ENCODE data around the gene HTD2. TPM values are rescaled to one million over a fixed set of nuclear protein-coding genes. Genes with fewer than 3 reads are reported as not detected.
"Not testable (repeated sequence)": the region's sequence is repeated elsewhere in the genome, so short reads cannot be mapped to it uniquely, and the experiment has no call there.

Gene HTD2
- polyA plus RNA-seq (2014; cell fraction: cytosol; rRNA removed): 20.5 and 22.1 TPM in 2 replicates
- polyA plus RNA-seq (2014; cell fraction: nucleus; rRNA removed): 6.5 and 11.0 TPM in 2 replicates

DNA sequence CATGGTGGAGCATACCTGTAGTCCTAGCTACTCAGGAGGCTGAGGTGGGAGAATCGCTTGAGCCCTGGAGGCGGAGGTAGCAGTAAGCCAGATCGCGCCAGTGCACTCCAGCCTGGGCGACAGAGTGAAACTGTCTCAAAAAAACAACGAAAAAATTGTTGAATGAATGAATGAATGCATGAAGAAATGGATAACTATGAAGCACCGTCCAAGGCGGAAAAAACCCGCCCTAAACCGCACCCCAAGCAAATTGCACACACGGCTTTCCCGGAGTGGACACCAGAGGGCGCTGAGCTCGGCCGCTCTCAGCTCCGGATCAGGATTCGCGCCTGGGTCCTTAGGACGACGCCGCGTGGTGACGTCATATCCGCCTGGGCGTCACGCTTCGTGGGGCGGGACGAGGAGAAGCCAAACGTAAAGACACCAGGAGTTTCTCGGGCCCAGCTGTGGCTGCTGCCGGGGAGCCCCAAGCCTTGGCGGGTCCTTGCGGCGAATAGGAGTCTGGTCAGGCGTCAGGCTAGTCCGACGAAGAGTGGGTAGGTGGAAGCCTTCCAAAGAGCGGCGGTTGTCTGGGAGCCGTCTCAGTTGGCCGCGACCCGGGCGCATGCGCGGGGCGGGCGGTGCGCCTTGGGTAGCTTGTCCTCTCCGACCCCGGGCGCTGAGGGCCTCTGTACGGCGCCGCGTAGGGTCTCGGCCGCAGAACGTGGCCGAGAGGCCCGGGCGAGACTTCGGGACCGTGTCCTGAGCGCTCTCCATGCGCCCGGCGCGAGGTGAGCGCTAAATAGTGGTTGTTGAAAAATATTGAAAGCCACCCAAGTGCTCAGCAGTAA, at the start of gene HTD2, which contains the start of gene RPP14:
HTD2 (plus strand) TSS at position 639 of the 830 bp plus-strand sequence. CDS start 11,094 bp downstream, outside the sequence.
RPP14 (plus strand) TSS at position 364 of the 830 bp plus-strand sequence. CDS start 4,085 bp downstream, outside the sequence.
- peak; percentile 95 for DNase-seq (ENCODE audit: low spot score)

- DNase-seq (ENCODE audit: low spot score): no peak
These were observed 47.8 kb upstream of the HTD2 start for GRCh38 chr3:58258392-58259055.

DNA sequence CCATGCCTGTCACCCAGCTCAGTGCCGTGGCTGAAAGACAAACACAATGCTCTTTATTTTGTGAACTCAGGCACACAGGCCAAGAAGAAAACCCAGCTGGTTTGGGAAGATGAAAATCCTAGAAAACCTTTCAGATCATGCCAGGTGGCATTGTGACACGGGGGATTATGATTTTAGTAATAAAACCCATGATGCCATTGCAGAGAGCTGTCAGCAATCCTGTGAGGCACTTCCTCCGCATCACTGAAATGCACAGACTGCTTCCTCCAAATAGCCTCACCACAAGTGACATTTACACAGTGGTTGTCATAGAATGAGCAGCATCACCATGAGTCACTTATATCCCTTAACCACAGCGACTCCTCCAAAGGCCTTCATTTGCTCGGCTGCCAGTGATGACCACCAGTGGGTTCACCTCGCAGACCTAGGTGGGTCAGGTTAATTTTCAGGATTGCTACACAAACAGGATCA, 46.0 kb upstream of the HTD2 start:
- no peak for DNase-seq (ENCODE audit: low spot score)

DNA sequence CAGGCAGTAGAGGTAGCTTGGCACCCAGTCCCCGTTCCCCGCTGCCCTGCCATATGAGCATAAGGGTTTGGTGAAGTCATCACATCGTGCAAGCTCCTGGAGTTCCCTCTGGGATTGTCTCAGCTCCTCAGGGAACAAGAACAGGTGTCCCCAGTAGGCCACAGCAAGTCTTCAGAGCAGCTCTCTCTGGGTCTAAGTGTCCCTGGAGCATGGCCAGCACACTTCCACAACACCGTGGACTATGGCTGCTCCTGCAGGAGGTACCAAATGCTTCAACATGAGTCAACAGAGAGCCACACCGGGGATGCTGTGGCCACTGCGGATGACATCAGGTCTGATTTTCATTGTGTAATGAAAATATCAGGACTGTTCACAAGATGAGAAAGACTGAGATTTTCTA, 45.6 kb upstream of the HTD2 start:
- DNase-seq (ENCODE audit: low spot score): no peak

DNA sequence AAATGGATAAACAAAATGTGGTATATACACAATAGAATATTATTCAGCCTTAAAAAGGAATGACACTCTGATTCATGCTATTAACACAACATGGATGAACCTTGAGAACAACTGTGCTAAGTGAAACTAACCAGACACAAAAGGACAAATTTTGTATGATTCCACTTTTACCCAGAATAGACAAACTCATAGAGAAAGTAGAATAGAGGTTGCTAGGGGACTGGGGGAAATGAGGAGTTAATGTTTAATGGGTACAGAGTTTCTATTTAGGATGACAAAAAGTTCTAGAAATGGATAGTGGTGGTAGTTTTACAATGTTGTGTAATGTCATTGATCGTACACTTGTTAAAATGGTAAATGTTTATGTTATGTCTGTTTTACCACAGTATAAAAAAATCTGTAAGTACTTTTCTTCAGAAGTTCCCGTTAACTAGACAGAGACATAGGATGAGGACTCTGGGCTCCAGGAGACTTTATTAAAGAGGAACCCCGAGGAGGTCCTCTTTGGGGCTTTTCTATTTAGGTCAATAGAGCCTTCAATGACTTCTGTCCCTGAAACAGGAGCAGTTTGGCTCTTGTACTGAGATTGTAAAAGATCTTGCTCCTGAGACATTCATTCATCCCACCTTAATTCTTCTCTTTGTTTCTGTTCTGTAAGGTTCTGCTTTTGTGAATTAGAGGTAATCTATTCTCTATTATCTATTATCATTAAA, 44.2 kb upstream of the HTD2 start:
- no peak for DNase-seq (ENCODE audit: low spot score)

GRCh38 chr3:58266577-58266976, 39.7 kb upstream of the HTD2 start:
- no peak for DNase-seq (ENCODE audit: low spot score)

DNA sequence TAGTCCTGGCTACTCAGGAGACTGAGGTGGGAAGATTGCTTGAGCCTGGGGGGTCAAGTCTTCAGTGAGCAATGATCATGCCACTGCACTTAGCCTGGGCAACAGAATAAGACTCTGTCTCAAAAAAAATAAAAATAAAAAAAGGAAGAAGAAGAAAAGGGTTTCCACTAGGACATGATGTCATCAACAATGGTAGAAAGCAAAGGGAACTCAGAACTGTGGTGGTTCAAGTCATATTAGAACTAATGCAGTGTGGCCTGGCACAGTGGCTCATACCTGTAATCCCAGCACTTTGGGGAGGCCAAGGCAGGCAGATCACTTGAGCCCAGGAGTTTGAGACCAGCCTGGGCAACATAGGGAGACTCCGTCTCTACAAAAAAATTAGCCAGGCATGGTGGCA, 38.8 kb upstream of the HTD2 start:
- not testable (repeated sequence) for DNase-seq (ENCODE audit: low spot score)

DNA sequence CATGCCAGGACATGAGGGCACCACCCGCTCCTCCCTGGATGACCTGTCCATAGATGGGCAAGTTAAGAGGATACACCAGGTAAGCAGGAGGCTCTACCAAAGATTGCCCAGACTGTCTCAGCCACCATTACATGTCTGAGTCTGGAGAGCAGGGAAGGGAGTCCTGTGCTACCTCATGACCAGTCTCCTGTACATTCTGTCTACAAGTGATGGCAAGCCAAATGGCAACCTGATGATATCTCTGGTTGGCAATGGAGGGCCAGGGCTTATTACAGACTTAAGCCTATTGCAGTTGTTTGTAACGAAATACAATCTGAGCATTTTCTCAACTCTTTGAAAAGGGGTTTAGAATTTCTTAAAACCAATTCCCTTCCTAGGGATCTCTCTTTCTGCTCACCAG, 37.0 kb upstream of the HTD2 start:
- no peak for DNase-seq (ENCODE audit: low spot score)

DNA sequence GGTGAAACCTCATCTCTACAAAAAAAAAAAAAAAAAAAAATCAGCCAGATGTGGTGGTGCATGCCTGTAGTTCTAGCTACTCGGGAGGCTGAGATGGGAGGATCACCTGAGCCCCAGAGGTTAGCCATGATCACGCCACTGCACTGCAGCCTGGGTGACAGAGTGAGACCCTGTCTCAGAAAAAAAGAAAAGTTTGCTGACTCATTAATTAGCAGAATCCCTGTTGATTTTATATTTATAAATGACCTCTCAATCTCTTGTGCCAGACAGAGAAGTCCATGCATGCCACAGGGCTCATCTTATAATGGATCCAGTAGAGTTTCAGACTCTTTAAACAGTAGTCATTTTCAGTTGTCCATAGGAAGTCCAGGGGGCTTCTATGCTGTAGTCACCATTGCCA, 35.8 kb upstream of the HTD2 start:
- no peak for DNase-seq (ENCODE audit: low spot score)

- no peak for DNase-seq (ENCODE audit: low spot score)
These were observed 34.3 kb upstream of the HTD2 start for GRCh38 chr3:58271901-58272501.

GRCh38 chr3:58272891-58273290, 33.4 kb upstream of the HTD2 start:
- DNase-seq (ENCODE audit: low spot score): no peak

GRCh38 chr3:58273362-58273761, 33.0 kb upstream of the HTD2 start:
- DNase-seq (ENCODE audit: low spot score): not testable (repeated sequence)

GRCh38 chr3:58274027-58274614, 32.2 kb upstream of the HTD2 start:
- no peak for DNase-seq (ENCODE audit: low spot score)

- no peak for DNase-seq (ENCODE audit: low spot score)
These were observed 25.3 kb upstream of the HTD2 start for GRCh38 chr3:58281069-58281468.

GRCh38 chr3:58285334-58285733, 21.0 kb upstream of the HTD2 start:
- DNase-seq (ENCODE audit: low spot score): no peak

DNA sequence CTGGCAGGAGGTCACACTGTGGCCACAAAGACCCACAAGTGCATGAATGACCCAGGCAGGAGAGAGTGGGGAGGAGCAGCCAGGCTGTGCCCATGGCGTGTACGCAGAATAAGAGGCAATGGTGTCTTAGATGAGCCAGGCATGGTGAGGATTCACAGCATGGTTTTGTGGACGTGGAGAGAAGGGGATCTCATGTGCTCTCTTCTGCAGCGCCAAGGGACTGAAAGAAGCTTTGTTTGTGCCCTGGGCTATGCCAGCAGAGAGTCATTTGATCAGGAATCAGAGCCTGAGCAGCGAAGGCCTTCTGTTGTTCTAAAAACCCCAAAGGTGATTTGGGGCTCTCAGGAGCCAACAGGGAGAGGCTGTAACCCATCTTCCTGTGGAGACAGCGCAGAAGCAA, 19.0 kb upstream of the HTD2 start:
- DNase-seq (ENCODE audit: low spot score): no peak

DNA sequence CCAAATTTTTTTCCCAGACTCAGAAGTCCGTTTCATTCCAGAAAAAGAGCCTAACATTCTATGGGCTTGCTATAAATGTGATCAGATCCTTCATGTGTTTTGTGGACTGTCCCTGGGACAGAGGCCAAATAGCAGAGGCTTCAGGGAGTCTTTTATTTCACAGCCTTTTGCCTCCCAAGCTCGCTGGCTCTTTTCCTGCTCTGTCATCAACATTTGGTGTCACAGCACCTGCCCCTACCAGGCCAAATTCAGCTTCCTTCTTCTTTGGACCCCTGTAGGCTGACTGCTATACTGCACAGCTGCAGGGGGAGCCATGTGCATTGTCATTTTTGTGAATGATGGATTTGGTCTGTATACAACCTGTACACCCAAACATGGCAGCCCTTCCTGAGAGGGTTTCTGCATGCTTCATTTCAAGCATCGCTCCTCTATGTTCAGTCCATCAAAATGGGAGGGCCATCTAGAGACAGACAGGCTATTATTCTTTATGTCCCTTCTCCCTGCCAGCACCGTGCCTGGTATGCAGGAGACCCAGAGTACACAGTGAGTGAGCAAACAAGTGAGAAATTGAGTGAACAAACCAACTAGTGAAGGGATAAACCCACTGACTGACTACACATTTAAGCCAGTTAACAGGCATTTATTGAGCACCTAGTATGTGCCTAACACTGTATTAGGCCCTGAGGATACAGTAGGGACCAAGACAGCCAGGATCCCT, 18.1 kb upstream of the HTD2 start:
- no peak for DNase-seq (ENCODE audit: low spot score)

DNA sequence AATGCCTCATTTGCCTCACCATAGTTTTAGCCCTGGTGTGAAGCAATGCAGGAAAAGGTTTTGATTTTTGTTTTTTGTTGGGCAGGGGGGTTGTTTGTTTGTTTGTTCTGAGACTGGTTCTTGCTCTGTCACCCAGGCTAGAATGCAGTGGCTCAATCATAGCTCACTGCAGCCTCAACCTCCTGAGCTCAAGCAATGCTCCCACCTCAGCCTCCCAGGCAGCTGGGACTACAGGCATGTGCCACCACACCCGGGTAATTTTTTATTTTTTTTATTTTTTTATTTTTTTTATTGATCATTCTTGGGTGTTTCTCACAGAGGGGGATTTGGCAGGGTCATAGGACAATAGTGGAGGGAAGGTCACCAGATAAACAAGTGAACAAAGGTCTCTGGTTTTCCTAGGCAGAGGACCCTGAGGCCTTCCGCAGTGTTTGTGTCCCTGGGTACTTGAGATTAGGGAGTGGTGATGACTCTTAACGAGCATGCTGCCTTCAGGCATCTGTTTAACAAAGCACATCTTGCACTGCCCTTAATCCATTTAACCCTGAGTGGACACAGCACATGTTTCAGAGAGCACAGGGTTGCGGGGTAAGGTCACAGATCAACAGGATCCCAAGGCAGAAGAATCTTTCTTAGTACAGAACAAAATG, 17.2 kb upstream of the HTD2 start:
- not testable (repeated sequence) for DNase-seq (ENCODE audit: low spot score)

DNA sequence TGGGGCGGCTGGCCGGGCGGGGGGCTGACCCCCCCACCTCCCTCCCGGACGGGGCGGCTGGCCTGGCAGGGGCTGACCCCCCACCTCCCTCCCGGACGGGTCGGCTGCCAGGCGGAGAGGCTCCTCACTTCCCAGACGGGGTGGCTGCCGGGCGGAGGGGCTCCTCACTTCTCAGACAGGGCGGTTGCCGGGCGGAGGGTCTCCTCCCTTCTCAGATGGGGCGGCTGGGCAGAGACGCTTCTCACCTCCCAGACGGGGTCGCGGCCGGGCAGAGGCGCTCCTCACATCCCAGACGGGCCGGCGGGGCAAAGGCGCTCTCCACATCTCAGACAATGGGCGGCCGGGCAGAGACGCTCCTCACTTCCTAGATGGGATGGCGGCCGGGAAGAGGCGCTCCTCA, 15.9 kb upstream of the HTD2 start:
- DNase-seq (ENCODE audit: low spot score): not testable (repeated sequence)
